G401 (cell line): ENCODE measurements around the gene UNCX. TPM values are rescaled to one million over a fixed set of nuclear protein-coding genes. Genes with fewer than 3 reads are reported as not detected.
"Not testable (repeated sequence)": the region's sequence is repeated elsewhere in the genome, so short reads cannot be mapped to it uniquely, and the experiment has no call there.

ENCODE experiments used
- DNase-seq: peaks from one replicate; pipeline ENCODE4 v3.0.0-alpha.2; 2015; ENCODE audit warnings: low spot score
- in situ Hi-C: cut with HindIII; loops from 2 replicates; pipeline ENCODE4 v1.10.0; 2016; ENCODE audit warnings: low sequenced_read_pairs, mixed read lengths
- total RNA-seq: library from RNA; depleted of rRNA; stranded (reverse); fragments of >200 nt; shearing (Covaris generic); gene quantifications from 2 replicates; pipeline ENCODE4 v1.2.3, GENCODE V29; 2014

The UNCX gene
- total RNA-seq, 1 experiment from 2014 or later, result 0.10 TPM

GRCh38 chr7:1211611-1212010, 21.1 kb upstream of the UNCX start:
- no peak for DNase-seq
- in situ Hi-C loops, result no loop called here

- DNase-seq, in situ Hi-C loops: not testable (repeated sequence)
Observed at GRCh38 chr7:1212025-1212424, 20.6 kb upstream of the UNCX start.

DNA sequence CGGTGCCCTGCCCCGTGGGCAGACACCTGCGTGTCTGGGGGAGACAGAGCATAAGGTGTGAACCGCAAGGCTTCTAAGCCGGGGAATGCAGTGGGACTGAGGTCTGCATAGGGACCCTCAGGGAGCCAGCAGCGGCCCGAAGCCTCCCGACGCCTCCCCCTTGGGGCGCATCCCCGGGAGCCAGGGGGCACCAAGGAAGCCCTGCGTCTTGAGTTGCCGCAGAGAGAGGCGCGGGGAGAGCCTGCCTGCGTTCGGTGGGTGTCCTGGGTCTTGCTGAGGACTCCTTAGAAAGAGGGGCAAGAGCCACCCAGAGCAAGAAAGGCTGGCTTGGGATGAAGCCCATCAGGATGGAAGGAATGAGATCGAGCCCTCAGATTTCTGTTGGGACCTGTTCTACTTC, 18.2 kb upstream of the UNCX start:
- in situ Hi-C loops, result no loop called here
- DNase-seq, result no peak

DNA sequence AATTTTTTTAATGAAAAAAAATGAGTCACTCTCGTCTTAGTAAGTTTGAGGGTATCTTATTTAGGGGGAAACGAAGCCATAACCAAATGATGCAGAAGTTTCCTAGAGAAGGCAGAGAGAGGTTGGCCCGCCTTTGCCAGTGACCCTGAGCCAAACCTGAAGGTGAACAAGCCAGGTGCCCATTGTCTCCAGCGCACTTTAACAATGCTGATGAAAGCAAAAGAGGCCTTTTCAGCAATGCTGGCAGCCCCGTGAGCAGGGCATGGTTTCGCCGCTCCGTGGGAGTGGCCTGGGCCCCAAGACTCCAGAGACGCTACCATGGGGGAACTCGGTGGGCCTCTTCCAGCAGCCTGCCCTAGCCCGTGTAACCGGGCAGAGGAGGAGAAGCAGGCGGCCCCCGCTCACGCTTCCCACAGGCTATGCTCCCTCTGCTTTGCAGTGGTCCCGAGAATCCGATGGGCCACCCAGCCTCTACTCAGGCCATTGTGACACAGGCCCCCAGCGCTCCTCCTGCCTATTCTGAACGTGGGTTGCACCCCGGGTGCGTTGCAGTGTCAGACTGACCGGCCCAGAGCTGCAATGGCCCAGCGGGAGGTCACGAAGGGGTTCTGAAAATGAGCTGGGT, 14.0 kb upstream of the UNCX start:
- in situ Hi-C loops, result no loop called here
- no peak for DNase-seq

- in situ Hi-C loops, result no loop called here
- DNase-seq, result no peak
Observed at GRCh38 chr7:1219498-1219897, 13.2 kb upstream of the UNCX start.

- no peak for DNase-seq
- in situ Hi-C loops, result no loop called here
Observed at GRCh38 chr7:1220000-1220726, 12.5 kb upstream of the UNCX start.

DNA sequence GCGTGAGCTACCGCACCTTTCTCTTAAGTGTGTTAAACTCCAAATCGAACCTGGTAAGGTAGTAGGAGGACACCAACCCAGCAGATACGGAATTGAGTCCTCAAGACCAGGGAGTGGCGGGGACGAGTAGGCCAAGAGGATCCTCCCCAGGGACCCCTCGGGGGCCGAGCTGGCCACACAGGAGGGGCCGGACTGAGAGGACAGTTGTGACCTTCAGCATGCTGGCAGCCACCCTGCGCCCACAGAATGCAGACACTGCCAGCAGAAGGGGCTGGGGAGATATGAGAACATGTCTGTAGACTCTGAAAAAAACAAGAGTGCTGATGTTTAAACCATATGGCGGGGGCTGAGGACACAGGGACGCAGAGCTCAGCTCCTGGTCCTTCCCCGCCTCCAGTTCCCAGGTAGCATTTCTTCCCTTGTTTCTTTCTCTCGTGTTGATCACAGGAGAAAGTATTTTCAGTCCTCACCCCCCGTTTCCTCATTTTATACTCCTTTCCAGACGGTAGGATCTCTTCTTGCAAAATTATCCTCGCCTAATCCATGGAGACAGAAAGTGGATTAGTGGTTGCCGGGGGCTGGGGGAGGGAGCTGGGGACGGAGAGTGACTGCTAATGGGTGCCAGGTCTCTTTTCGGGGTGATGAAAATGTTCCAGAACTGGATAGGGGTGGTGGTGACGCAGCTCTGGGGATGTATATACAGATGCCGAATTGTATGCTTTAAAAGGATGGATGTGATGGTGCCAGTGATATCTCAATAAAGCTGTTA, 11.5 kb upstream of the UNCX start:
- DNase-seq, result no peak

GRCh38 chr7:1223196-1223981, 9.3 kb upstream of the UNCX start:
- DNase-seq, result peak; percentile 57
- in situ Hi-C loops, result no loop called here

More for the DNA sequence above, 11.5 kb upstream of the UNCX start:
- in situ Hi-C loops, result no loop called here

DNA sequence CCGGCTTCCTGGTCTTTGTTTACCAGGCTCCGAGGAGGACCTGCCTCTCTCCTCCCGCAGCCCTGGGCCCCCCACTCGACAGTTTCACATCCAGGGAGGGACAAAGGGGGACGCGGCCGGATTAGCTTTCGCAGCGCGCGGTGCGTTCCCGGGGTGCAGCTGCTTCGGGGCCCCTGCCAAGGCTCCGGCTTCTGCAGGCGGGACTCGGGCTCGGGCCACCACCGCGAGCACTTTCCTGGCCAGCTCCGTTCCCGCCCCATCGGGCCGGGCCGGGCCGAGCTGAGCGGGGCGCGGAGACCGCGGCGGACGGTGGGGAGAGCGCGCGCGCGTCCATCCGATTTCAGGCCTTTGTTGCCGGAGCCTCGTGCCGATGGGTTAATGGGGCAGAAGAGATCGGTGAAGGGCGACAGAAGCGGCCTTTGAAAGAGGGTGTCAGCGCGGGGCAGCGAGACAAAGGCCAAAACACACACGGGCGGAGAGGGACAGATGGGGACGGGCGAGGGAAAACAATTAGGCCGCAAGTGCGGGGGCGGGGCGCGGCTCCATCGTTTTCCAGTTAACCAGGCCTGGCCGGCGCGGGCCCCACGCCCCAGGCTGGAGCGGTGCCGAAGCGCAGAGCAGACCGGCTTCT, 8.5 kb upstream of the UNCX start:
- peak; percentile 66 for DNase-seq
- in situ Hi-C loops, result no loop called here

GRCh38 chr7:1225030-1225429, 7.6 kb upstream of the UNCX start:
- in situ Hi-C loops, result no loop called here
- no peak for DNase-seq

DNA sequence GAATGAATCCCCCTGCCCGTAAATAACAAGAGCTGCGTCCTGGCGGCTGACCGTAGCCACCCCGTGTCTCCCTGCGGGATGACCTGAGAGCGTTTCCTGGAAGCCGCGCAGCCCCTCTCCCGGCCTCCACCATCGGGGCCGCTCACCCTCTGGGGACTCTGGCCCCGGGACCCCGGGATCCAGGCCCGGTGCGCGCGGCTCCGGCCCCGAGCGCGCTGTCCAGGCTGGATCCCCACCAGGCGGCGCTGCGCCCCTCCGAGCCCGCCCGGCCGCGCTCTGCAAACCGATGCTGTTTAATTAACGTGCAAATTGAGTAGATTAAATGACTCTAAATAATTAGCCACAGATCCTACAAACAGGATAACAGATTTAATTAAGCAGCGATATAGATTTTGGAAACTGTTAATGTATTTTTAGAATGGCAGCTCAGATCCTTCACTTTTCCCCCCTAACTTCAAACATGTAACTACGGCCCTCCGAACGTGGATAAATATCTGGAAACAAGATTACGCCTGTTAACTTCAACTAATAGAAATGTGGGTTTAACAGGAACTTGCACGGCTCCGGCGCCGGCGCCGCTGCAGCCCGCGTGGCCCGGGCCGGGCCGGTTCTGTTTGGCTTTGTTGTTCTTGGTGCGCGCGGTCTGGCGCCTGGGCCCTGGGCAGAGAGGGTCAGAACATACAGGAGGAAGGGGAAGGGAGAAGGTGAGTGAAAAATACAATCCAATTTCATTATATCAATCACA, 7.1 kb upstream of the UNCX start:
- in situ Hi-C loops, result no loop called here
- DNase-seq, result peak; percentile 65

- in situ Hi-C loops, result no loop called here
- peak; percentile 66 for DNase-seq
Observed at GRCh38 chr7:1226186-1226901, 6.3 kb upstream of the UNCX start.

- in situ Hi-C loops, result no loop called here
Observed at GRCh38 chr7:1227071-1227804, 5.4 kb upstream of the UNCX start.

GRCh38 chr7:1227814-1228544, 4.7 kb upstream of the UNCX start:
- DNase-seq, result peak; percentile 40

More at GRCh38 chr7:1227071-1227804, 5.4 kb upstream of the UNCX start:
- DNase-seq, result peak; percentile 44

DNA sequence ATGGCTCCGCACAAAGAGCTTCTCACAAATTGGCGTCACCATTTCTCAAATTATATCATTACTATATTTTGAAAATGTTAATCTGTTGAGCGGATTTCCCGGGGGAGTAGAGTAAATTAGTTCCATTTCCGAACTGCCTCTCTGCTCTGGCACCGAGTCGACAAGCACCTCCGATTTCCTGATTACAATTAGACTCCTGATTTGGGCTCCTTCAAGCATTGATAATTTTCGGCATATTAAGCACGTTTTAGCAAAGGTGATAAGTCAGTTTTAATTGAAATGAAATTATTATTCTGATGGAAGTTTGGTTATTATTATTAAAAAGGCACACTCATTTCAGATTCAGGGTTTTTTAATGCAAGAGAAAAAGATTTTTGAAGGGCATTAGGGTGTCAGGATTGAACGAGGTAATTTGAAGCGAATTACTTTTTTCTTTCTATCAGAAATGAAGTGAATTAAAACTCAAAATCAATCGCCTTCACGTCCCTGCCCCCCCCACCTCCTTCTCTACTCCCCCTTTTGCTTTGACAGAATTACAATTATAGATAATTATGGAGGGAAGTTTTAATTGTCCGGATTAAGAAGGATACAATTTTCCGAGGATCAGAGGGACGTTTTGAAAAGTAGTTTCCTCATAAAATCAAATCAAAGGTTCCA, 4.0 kb upstream of the UNCX start:
- in situ Hi-C loops, result no loop called here
- DNase-seq, result peak; percentile 59

More at GRCh38 chr7:1227814-1228544, 4.7 kb upstream of the UNCX start:
- in situ Hi-C loops, result no loop called here
